GM12865 (cell line): ENCODE measurements around the gene PHF8.

ENCODE experiments used
- DNase-seq: peaks from one replicate; pipeline ENCODE4 v3.0.0; 2010; ENCODE audit warnings: low read depth
- H3K4me3 ChIP-seq: 2 replicates; pipeline ENCODE4 v1.5.1; 2011; ENCODE audit warnings: mild to moderate bottlenecking, low read depth, low read length, control low read depth
- CTCF ChIP-seq: IDR thresholded peaks from 2 replicates; pipeline ENCODE4 v1.5.1; 2011; ENCODE audit warnings: low read length, control low read depth, low read depth, inconsistent platforms; ENCODE audit not compliant: insufficient read depth; ENCODE audit errors: missing control alignments

The PHF8 gene

GRCh38 chrX:53930515-53931380, 113.5 kb downstream of the PHF8 start:
- TF ChIP-seq CTCF = no peak
- no peak overlapping the region for H3K4me3 ChIP-seq
- no peak for DNase-seq

GRCh38 chrX:53926030-53926429, 118.2 kb downstream of the PHF8 start:
- TF ChIP-seq CTCF = no peak
- DNase-seq = no peak
- no peak overlapping the region for H3K4me3 ChIP-seq

GRCh38 chrX:53918702-53919101, 125.6 kb downstream of the PHF8 start:
- no peak for TF ChIP-seq CTCF
- no peak overlapping the region for H3K4me3 ChIP-seq

GRCh38 chrX:53900623-53901022, 143.7 kb downstream of the PHF8 start:
- DNase-seq = no peak
- no peak overlapping the region for H3K4me3 ChIP-seq
- TF ChIP-seq CTCF = no peak

More at GRCh38 chrX:53918702-53919101, 125.6 kb downstream of the PHF8 start:
- no peak for DNase-seq

GRCh38 chrX:53895270-53895669, 149.0 kb downstream of the PHF8 start:
- DNase-seq = no peak
- H3K4me3 ChIP-seq = no peak overlapping the region
- TF ChIP-seq CTCF = no peak
